GM18519 (cell line): ENCODE results near the gene KIF1B.
"Not testable (repeated sequence)": the region's sequence is repeated elsewhere in the genome, so short reads cannot be mapped to it uniquely, and the experiment has no call there.

ENCODE experiments used
- ATAC-seq: cut with Tn5 transposase; IDR thresholded peaks from one replicate; pipeline ENCODE4 v1.9.1; 2021; ENCODE audit warnings: mild to moderate bottlenecking, moderate library complexity; ENCODE audit not compliant: unreplicated experiment, low FRiP score

The KIF1B gene

GRCh38 chr1:10379101-10379620, 168.8 kb downstream of the KIF1B start:
- no peak for ATAC-seq

DNA sequence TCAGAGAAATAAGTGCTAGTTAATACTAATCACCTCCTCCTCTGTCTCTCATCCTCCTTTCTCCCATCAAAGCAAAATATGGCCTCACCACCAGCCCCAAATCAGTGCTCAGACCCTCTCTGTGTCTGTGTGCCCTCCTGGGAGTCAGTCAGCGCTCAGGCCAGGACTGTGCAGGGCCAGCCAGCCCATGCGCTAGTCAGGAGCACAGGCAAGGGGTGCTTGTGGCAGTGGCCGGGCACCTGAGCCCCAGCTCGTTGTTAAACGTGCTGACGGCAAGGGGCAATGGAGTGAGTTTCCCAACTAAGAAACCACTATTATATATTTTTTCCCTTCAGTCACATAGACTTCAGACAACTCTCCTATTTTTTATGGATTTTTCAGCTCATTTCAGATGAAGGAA, 169.3 kb downstream of the KIF1B start:
- no peak for ATAC-seq

GRCh38 chr1:10380594-10381275, 170.4 kb downstream of the KIF1B start:
- ATAC-seq, result no peak

DNA sequence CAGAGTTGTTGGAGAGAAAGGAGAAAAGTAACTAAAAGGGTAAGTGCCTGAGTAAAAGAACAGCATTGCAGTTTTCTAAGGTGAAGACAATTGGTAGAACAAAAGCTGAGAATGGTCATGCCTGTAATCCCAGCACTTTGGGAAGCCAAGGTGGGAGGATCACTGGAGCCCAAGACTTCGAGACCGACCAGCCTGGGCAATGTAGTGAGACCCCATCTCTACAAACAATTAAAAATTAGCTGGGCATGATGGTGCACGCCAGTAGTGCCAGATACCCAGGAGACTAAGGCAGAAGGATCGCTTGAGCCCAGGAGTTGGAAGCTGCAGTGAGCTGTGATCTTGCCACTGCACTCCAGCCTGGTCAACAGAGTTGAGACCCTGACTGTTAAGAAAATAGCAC, 173.3 kb downstream of the KIF1B start:
- no peak for ATAC-seq

- ATAC-seq, result no peak
These were observed 173.8 kb downstream of the KIF1B start for GRCh38 chr1:10384219-10384618.

DNA sequence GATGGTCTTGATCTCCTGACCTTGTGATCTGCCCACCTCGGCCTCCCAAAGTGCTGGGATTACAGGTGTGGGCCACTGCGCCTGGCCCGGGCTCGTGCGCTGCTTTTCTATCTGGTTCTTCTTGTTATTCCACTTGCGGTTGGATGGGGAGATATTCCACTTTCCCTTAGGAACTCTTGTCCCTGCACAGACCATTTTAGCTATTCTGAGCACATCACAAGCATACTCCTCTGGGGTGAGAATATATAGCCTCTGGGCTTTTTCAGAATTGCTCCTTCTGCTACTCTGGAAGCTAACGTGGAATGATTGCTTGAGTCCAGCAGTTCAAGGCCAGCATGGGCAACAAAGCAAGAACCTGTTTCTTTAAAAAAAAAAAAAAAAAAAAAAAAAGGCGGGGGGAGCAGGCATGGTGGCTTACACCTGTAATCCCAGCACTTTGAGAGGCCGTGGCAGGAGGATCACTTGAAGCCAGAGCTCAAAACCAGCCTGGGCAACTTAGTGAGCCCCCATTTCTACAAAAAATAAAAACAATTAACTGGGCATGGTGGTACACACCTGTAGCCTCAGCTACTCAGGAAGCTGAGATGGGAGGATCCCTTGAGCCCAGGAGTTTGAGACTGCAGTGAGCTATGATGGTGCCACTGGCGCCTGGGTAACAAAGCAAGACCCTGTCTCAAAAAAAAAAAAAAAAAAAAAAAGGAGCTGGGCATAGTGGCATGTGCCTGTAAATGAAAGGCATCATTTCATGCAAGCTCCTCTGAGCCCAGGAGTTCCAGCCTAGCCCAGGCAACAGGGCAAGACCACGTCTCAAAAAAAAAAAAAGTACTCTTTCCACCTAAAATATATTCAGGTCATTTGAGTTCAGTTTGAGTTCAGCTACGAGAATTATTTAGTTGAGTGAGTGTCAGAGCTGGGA, 176.6 kb downstream of the KIF1B start:
- ATAC-seq, result no peak

GRCh38 chr1:10387677-10388386, 177.5 kb downstream of the KIF1B start:
- ATAC-seq, result no peak

DNA sequence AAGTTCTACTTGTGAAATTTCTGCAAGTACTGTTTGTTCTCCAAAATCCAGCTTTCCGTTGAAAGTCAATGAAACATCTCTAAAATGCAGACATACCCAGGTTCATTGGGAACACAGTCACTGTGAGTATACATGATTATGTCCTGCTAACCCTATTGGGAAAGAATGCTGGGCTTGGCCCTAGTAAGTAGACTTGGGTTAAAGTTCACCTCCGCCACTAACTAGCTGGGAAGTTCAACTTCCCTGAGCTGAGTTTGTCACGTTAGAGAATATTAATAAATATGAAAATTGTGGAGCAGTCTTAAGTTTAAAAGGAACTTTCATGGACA, 178.0 kb downstream of the KIF1B start:
- ATAC-seq, result no peak

DNA sequence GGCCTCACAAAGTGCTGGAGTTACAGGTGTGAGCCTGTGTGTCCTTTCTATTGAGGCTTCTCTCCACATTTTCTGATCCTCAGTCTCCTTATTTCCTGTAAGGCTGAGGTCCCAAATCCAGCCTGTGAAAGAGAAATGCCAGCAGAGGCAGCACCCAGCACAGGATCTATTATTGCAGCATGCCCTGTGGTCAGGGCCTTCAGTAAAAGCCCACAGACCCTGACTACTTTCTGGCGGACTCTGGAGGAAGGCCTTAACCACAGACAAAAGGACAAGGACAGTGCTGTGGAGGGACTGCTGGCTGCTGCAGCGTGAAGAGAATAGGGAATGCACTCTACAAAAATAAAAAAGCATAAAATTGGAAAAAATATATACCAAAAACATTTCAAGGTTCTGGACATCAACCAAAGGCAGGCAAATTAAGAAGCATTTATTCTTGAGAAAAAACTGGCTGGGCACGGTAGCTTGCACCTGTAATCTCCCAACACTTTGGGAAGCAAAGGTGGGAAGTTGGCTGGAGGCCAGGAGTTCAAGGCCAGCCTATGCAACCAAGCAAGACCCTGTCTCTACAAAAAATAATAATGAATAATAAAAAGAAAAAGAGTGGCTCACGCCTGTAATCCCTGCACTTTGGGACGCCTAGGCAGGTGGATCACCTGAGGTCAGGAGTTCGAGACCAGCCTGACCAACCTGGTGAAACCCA, 179.1 kb downstream of the KIF1B start:
- ATAC-seq, result no peak

- ATAC-seq, result no peak
These were observed 186.5 kb downstream of the KIF1B start for GRCh38 chr1:10396870-10397269.

DNA sequence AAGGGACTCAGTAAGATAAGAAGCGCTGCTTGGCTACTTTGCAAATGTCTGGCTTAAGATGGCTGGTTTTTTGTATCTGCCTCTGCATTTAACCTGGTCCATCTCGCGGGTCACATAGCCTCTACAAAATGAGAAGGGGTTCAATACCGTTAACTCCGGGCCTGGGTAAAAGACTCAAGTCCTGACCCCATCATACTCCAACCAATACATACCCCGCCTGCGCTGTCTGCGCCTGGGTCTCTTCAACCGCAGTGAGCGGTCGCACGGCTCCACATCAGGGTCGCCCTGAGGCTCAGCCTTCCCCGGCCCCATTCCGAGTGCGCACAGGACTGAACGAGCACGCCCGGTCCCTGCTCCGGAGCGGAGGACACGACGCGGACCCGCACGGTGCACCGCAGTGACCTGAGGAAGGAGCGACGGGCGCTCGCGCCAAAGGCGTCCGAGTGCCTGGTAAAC, 187.9 kb downstream of the KIF1B start:
- no peak for ATAC-seq

GRCh38 chr1:10398734-10399443, 188.5 kb downstream of the KIF1B start, which contains the start of gene PGD:
TSS of gene PGD (plus strand) at chr1:10399064. CDS start at chr1:10399118, 54 bp downstream.
- peak; percentile 91 for ATAC-seq

GRCh38 chr1:10399444-10399941, 189.1 kb downstream of the KIF1B start:
- ATAC-seq, result no peak

DNA sequence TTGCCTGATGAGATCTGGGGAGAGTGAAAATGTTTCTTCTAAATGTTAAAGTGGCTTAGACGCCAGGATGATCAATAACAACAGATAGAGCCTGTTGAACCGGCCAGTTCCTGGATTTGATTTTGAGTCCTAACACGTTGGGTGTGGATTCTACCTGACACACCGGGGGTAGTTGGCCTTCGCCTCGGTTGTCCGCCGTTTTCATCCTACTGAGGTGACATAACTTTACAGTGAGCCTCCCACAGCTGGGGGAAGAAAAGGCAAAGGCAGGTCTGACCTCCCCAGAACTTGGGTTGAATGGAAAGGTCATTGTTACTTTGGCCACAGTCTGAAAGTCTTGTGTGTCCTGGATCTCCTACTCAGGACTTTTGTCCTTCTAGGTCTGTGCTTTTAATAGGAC, 189.6 kb downstream of the KIF1B start:
- no peak for ATAC-seq

DNA sequence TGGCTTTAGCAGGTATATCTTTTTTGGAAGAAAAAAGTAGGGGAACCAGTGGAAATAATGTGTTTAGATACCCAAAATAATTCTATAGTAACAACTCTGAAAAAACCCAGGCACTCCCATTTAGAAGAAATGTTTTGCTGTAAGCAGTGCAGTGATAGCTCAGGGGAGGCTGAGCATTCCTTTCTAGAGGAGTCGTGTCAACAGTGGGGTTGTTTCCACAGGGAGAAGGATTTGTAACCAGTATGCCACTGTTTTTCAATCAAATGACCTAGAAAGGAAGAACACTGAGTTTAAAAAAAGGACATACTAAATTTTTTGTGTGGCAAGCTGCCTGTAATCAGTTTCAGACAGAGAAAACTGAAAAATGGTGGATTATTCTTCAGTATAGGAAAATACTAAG, 190.9 kb downstream of the KIF1B start:
- no peak for ATAC-seq

DNA sequence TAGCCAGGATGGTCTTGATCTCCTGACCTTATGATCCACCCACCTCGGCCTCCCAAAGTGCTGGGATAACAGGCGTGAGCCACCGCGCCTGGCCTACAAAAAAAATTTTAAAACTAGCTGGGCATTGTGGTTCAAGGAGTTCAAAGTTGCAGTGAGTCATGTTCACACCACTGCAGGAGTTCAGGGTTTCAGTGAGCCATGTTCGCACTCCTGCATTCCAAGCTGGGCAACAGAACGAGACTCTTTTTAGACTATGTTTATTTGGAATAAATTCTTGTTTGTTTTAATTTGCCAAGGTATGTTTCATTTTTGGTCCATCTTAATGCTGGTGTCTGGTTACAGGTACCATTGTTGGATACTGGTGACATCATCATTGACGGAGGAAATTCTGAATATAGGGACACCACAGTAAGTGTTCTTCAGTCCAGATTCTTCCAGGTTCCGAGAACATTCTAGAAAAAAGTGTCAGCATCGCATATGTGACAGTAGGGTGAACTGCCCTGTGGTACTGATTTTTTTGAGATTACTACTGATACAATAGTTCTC, 192.4 kb downstream of the KIF1B start:
- no peak for ATAC-seq

DNA sequence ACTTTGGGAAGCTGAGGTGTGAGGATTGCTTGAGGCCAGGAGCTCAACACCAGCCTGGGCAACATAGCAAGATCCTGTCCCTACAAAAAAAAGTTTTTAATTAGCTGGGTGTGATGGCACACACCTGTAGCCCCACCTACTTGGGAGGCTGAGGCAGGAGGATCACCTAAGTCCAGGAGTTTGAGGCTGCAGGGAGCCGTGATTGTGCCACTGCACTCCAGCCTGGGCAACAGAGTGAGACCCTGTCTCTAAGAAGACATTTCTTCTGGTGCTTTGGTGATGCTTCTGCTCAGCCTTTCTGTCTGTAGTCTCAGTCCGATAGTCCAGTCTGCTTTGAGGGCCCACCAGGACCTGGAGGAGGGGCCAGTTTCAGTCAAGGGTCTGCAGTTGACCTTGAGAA, 196.8 kb downstream of the KIF1B start:
- no peak for ATAC-seq

DNA sequence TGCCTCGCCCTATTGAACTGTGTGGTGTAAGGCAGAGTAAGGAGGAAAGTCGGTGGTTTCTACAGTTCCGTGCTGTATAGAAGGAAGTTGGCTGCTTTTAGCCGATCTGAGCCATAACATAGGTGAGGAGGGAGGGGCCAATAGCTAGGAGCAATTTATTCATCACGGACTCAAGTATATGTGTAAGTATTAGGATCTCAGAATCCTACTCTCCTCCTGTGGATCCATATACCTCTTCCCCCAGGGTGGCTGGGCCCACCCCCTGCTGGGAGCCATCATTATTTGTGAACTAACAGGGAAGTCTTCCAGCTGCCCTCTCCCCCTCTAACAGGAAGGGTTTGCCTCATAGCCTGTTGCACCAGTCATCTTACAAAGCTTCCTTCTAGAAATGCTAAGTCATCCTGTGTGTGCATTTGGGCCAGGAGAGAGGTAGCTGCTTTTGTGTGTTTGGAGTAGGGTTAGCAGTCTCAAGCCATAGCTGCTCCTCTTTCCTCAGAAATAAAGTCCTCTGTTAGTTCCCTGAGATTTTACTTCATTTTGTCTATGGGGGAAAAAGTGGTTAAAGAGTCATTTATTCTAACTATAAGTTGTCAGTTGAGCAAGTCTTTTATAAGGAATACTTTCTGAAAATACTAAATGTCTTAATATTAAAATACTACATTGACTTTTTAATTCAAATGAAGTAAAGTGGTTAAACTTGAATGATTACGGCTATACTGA, 205.0 kb downstream of the KIF1B start:
- ATAC-seq, result no peak

- not testable (repeated sequence) for ATAC-seq
These were observed 205.6 kb downstream of the KIF1B start for GRCh38 chr1:10415967-10416366.
